HepG2 (cell line): Measurements from ENCODE around the gene NOS1AP. TPM values are rescaled to one million over a fixed set of nuclear protein-coding genes. Genes with fewer than 3 reads are reported as not detected.

Source experiments
- ARHGAP35 ChIP-seq: sonication (generic); formaldehyde crosslinking; IDR thresholded peaks from 2 replicates; pipeline ENCODE4 v1.9.0; 2022; ENCODE audit warnings: mild to moderate bottlenecking, inconsistent platforms, moderate library complexity, missing genetic modification reagents, borderline replicate concordance
- ASH2L ChIP-seq: fragments of 300-600, 200-600 bp; sonication (generic); IDR thresholded peaks from 2 replicates; pipeline ENCODE4 v1.7.0; 2017; ENCODE audit warnings: low read depth, mild to moderate bottlenecking, moderate library complexity, mixed read lengths, low read length; ENCODE audit not compliant: insufficient read length
- ATF1 ChIP-seq: IDR thresholded peaks from 2 replicates; pipeline ENCODE4 v1.6.1; 2016; ENCODE audit warnings: mild to moderate bottlenecking, control low read depth
- CEBPG ChIP-seq: IDR thresholded peaks from 2 replicates; pipeline ENCODE4 v1.6.1; 2016
- CREB1 ChIP-seq, 2 experiments: fragments of 450-650 bp in 1 of 2; IDR thresholded peaks; 2 replicates each; pipeline ENCODE4 v1.6.1; 2016 to 2017; ENCODE audit warnings: control low read depth in 1 of 2, mild to moderate bottlenecking in 1 of 2, missing compliant biosample characterization in 1 of 2, missing genetic modification characterization in 1 of 2
- DPF2 ChIP-seq: sonication (generic); formaldehyde crosslinking; IDR thresholded peaks from 2 replicates; pipeline ENCODE4 v1.4.0; 2020; ENCODE audit warnings: mild to moderate bottlenecking, low read depth, missing genetic modification reagents, borderline replicate concordance
- ERF ChIP-seq: IDR thresholded peaks from 2 replicates; pipeline ENCODE4 v1.6.1; 2018; ENCODE audit warnings: missing biosample characterization, missing genetic modification reagents
- GATAD2A ChIP-seq: IDR thresholded peaks from 2 replicates; pipeline ENCODE4 v1.6.1; 2016
- HNF4A ChIP-seq: sonication (generic); formaldehyde crosslinking; IDR thresholded peaks from 2 replicates; pipeline ENCODE4 v1.4.0; 2020; ENCODE audit warnings: missing genetic modification reagents
- HNRNPH1 ChIP-seq: fragments of 200-400 bp; formaldehyde crosslinking; optimal IDR thresholded peaks from 2 replicates; pipeline ENCODE3; 2017; ENCODE audit warnings: mild to moderate bottlenecking, low read depth, low read length
- KAT8 ChIP-seq: IDR thresholded peaks from 2 replicates; pipeline ENCODE4 v1.6.1; 2016; ENCODE audit warnings: missing genetic modification reagents, missing compliant biosample characterization
- NFE2L1 ChIP-seq: sonication (generic); formaldehyde crosslinking; IDR thresholded peaks from 2 replicates; pipeline ENCODE4 v1.4.0; 2020; ENCODE audit warnings: missing genetic modification reagents, mild to moderate bottlenecking, borderline replicate concordance
- NONO ChIP-seq, 2 experiments: fragments of 450-650 bp in 1 of 2; sonication (generic) in 1 of 2; formaldehyde crosslinking in 1 of 2; IDR thresholded peaks in 1 of 2; conservative IDR thresholded peaks in 1 of 2; 2 replicates each; pipeline versions ENCODE4 v1.6.1 to v1.8.0; 2017 to 2022; ENCODE audit warnings: mild to moderate bottlenecking in 1 of 2, missing genetic modification reagents in 1 of 2, moderate library complexity in 1 of 2
- ONECUT2 ChIP-seq: sonication (generic); formaldehyde crosslinking; IDR thresholded peaks from 2 replicates; pipeline ENCODE4 v1.4.0; 2020; ENCODE audit warnings: missing genetic modification reagents
- RAD51 ChIP-seq: fragments of 450-650 bp; IDR thresholded peaks from 2 replicates; pipeline ENCODE4 v1.6.1; 2016; ENCODE audit warnings: borderline replicate concordance
- REPIN1 ChIP-seq: sonication (generic); formaldehyde crosslinking; IDR thresholded peaks from 2 replicates; pipeline ENCODE4 v1.8.0; 2022; ENCODE audit warnings: missing genetic modification reagents, low read depth, mild to moderate bottlenecking, borderline replicate concordance
- SKI ChIP-seq: fragments of 450-650 bp; IDR thresholded peaks from one replicate; pipeline ENCODE4 v1.6.1; 2018; ENCODE audit warnings: mild to moderate bottlenecking; ENCODE audit not compliant: partially characterized antibody
- STAG1 ChIP-seq: sonication (generic); formaldehyde crosslinking; IDR thresholded peaks from 2 replicates; pipeline ENCODE4 v1.4.0; 2020; ENCODE audit warnings: missing genetic modification reagents
- TGIF2 ChIP-seq: IDR thresholded peaks from 2 replicates; pipeline ENCODE4 v1.6.1; 2016; ENCODE audit warnings: control low read depth, missing compliant biosample characterization
- ZFX ChIP-seq: sonication (generic); formaldehyde crosslinking; IDR thresholded peaks from 2 replicates; pipeline ENCODE4 v1.4.0; 2020; ENCODE audit warnings: mild to moderate bottlenecking, low read depth, missing genetic modification reagents, moderate library complexity
- ZNF331 ChIP-seq: sonication (generic); formaldehyde crosslinking; IDR thresholded peaks from 2 replicates; pipeline ENCODE4 v1.4.0; 2020; ENCODE audit warnings: missing genetic modification reagents
- ZNF335 ChIP-seq: sonication (generic); formaldehyde crosslinking; IDR thresholded peaks from 2 replicates; pipeline ENCODE4 v1.4.0; 2020; ENCODE audit warnings: missing genetic modification reagents
- ZNF563 ChIP-seq: sonication (generic); formaldehyde crosslinking; IDR thresholded peaks from 2 replicates; pipeline ENCODE4 v1.8.0; 2022; ENCODE audit warnings: mild to moderate bottlenecking, moderate library complexity, missing genetic modification reagents
- ZNF652 ChIP-seq: IDR thresholded peaks from 2 replicates; pipeline ENCODE4 v1.6.1; 2016; ENCODE audit warnings: low read depth, borderline replicate concordance
- ZNF746 ChIP-seq: sonication (generic); formaldehyde crosslinking; IDR thresholded peaks from 2 replicates; pipeline ENCODE4 v1.8.0; 2022; ENCODE audit warnings: mild to moderate bottlenecking, missing genetic modification reagents
- polyA plus RNA-seq, 8 experiments: library from polyadenylated mRNA; depleted of rRNA in 3 of 8; stranded (reverse) in 7 of 8; unstranded in 1 of 8; fragments of >200 nt; fragmentation: Illumina TruSeq in 4 of 8; extraction: Trizol in 4 of 8; gene quantifications; 2 replicates each; pipeline versions ENCODE4 v1.2.1 to v1.2.3, GENCODE V29; 2011 to 2016; ENCODE audit warnings: low read depth in 4 of 8, missing spikeins in 1 of 8, mixed read lengths in 1 of 8; ENCODE audit not compliant: insufficient read depth in 1 of 8
- total RNA-seq, 5 experiments: library from RNA; depleted of rRNA; stranded (reverse); fragments of >200 nt; fragmentation: Illumina TruSeq; extraction: Trizol; gene quantifications; 2 replicates each; pipeline ENCODE4 v1.2.3, GENCODE V29; 2016; ENCODE audit warnings: low read depth in 1 of 5
- TF ChIP-seq, protein P1 (sequence below), 2 experiments: sonication (generic) in 1 of 2; formaldehyde crosslinking in 1 of 2; IDR thresholded peaks; 2 replicates each; pipeline versions ENCODE4 v1.4.0 to v1.6.1; 2018 to 2020; ENCODE audit warnings: missing genetic modification reagents in 2 of 2, borderline replicate concordance in 1 of 2, low read depth in 1 of 2, mild to moderate bottlenecking in 1 of 2, missing biosample characterization in 1 of 2
- TF ChIP-seq, protein P2 (sequence below): sonication (generic); formaldehyde crosslinking; IDR thresholded peaks from 2 replicates; pipeline ENCODE4 v1.8.0; 2022; ENCODE audit warnings: mild to moderate bottlenecking, missing genetic modification reagents, moderate library complexity
- TF ChIP-seq, protein P3 (sequence below): IDR thresholded peaks from 2 replicates; pipeline ENCODE4 v1.6.1; 2016

NOS1AP gene
- total and polyA plus RNA-seq, 2 of the 13 experiments (the other 11 are each of a cell fraction or from before 2014, with no cell fraction given): 2.0 to 3.3 TPM

DNA sequence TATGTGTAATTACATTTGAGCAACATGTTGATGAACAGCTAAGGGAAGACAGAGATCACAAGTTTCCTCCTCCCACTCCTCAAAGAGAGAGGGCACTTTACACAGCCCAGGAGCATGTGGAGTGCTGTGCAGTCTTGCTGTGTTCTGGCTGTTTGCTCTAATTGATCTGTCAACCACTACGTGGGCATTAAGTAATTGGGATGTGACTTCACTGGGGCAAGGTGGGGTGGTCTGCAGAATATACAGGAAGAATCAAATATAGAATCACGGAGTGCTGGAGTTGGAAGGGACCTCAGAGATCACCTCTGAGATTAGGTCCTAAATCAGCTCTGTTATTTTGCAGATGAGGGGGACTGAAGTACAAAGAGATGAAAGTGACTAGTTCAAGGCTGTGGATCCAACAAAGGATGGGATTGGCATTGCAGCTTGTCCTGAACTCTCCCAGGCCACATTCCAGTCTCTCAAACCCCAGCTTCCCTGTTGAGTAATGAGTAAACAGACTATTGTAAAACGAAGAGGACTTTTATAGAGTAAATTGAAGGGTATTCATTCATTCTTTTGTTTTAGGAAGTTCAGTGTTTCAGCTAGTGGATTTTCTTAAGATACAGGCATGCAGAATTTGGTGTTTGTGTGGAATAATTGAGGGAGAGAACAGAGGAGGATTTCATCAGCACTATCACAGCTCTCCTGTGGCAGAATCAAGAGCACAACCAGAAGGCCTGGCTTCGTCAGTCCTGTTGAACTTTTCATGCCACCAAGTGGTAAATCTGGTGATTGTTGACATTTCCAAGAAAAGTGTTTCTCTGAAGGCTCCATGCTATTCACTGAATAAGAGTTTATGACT, 22.4 kb downstream of the NOS1AP start (continued):
- TF ChIP-seq TGIF2 (CRISPR knock-in tag) (peak; percentile 43; the same call in 1 of the 2 replicates), ARHGAP35 (no peak), NFE2L1 (CRISPR knock-in tag) (no peak), CEBPG (CRISPR knock-in tag) (peak; percentile 89), ZNF746 (peak; percentile 56; the same call in 1 of the 2 replicates), DPF2 (CRISPR knock-in tag) (peak; percentile 92), ZFX (CRISPR knock-in tag) (peak; percentile 32; the same call in 1 of the 2 replicates), STAG1 (no peak; the same call in 1 of the 2 replicates), ASH2L (peak; percentile 61), ATF1 (CRISPR knock-in tag) (no peak), ERF (no peak; the same call in 1 of the 2 replicates), NONO (IDR thresholded peaks at IDR 0.05) (no peak), NONO (CRISPR knock-in tag; conservative IDR thresholded peaks at IDR 0.05) (0 out of 2 replicates have a peak, but pooled peaks have one; percentile 49), ZNF335 (CRISPR knock-in tag) (no peak), SKI (peak; percentile 95), CREB1 (IDR thresholded peaks at IDR 0.05) (no peak), CREB1 (CRISPR knock-in tag; IDR thresholded peaks at IDR 0.05) (peak; percentile 70), KAT8 (CRISPR knock-in tag) (peak; percentile 73), HNRNPH1 (no peak), RAD51 (no peak), ZNF563 (CRISPR knock-in tag) (no peak), ONECUT2 (CRISPR knock-in tag) (no peak), REPIN1 (CRISPR knock-in tag) (no peak; the same call in 1 of the 2 replicates), GATAD2A (CRISPR knock-in tag) (peak; percentile 95), ZNF652 (CRISPR knock-in tag) (peak; percentile 29; the same call in 1 of the 2 replicates), HNF4A (CRISPR knock-in tag) (peak; percentile 92), ZNF331 (CRISPR knock-in tag) (peak; percentile 39; the same call in 1 of the 2 replicates)
- TF ChIP-seq, protein P1, sequence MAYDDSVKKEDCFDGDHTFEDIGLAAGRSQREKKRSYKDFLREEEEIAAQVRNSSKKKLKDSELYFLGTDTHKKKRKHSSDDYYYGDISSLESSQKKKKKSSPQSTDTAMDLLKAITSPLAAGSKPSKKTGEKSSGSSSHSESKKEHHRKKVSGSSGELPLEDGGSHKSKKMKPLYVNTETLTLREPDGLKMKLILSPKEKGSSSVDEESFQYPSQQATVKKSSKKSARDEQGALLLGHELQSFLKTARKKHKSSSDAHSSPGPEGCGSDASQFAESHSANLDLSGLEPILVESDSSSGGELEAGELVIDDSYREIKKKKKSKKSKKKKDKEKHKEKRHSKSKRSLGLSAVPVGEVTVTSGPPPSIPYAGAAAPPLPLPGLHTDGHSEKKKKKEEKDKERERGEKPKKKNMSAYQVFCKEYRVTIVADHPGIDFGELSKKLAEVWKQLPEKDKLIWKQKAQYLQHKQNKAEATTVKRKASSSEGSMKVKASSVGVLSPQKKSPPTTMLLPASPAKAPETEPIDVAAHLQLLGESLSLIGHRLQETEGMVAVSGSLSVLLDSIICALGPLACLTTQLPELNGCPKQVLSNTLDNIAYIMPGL (CRISPR knock-in tag; IDR thresholded peaks at IDR 0.05; ENCODE audit: borderline replicate concordance in 1 of 2, low read depth in 1 of 2): peak in 1 of 2 experiments; percentile 27; a peak in 1 of 4 replicates
- TF ChIP-seq, protein P2, sequence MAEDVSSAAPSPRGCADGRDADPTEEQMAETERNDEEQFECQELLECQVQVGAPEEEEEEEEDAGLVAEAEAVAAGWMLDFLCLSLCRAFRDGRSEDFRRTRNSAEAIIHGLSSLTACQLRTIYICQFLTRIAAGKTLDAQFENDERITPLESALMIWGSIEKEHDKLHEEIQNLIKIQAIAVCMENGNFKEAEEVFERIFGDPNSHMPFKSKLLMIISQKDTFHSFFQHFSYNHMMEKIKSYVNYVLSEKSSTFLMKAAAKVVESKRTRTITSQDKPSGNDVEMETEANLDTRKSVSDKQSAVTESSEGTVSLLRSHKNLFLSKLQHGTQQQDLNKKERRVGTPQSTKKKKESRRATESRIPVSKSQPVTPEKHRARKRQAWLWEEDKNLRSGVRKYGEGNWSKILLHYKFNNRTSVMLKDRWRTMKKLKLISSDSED (CRISPR knock-in tag): no peak
- TF ChIP-seq, protein P3, sequence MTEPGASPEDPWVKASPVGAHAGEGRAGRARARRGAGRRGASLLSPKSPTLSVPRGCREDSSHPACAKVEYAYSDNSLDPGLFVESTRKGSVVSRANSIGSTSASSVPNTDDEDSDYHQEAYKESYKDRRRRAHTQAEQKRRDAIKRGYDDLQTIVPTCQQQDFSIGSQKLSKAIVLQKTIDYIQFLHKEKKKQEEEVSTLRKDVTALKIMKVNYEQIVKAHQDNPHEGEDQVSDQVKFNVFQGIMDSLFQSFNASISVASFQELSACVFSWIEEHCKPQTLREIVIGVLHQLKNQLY (CRISPR knock-in tag): peak; percentile 11; the same call in 1 of the 2 replicates
